Prostate gland (tissue), 2 donors: ENCODE results near the gene TPRA1. TPM values are rescaled to one million over a fixed set of nuclear protein-coding genes. Genes with fewer than 3 reads are reported as not detected.

Experiments used
- DNase-seq: peaks from one replicate; pipeline ENCODE4 v3.0.0-alpha.2; 2019; ENCODE audit warnings: low spot score
- H3K27ac ChIP-seq, 2 donors: fragments of 200-600 bp; sonication (generic); 2 replicates each; pipeline ENCODE4 v1.5.1; 2017 to 2019
- H3K27me3 ChIP-seq: fragments of 200-600 bp; sonication (generic); replicated peaks from 2 replicates; pipeline ENCODE4 v1.5.1; 2019; ENCODE audit not compliant: insufficient read depth
- H3K36me3 ChIP-seq, 2 donors: fragments of 200-600 bp; sonication (generic); 1 replicate in 1 of 2; 2 replicates in 1 of 2; pipeline versions ENCODE4 v1.5.1 to v1.8.1; 2017 to 2019
- H3K4me1 ChIP-seq: fragments of 200-600 bp; sonication (generic); replicated peaks from 2 replicates; pipeline ENCODE4 v1.5.1; 2019
- H3K4me3 ChIP-seq, 2 donors: fragments of 200-600 bp; sonication (generic); 2 replicates each; pipeline ENCODE4 v1.5.1; 2017 to 2019
- H3K9me3 ChIP-seq: fragments of 200-600 bp; sonication (generic); 2 replicates; pipeline ENCODE4 v1.5.1; 2017
- POLR2A ChIP-seq: fragments of 450-650 bp; IDR thresholded peaks from one replicate; pipeline ENCODE4 v1.6.1; 2016; ENCODE audit warnings: antibody characterized with exemption, mild to moderate bottlenecking
- POLR2AphosphoS5 ChIP-seq: sonication (generic); formaldehyde crosslinking; IDR thresholded peaks from one replicate; pipeline ENCODE4 v1.6.1; 2017; ENCODE audit warnings: antibody characterized with exemption
- WGBS: methylation state at CpG from one replicate; pipeline ENCODE4 v1.1.5; 2018; 5-methylcytosine and 5-hydroxymethylcytosine counted together
- intact Hi-C: fragments of 100-400 bp; cut with DNase I; formaldehyde crosslinking; loops from one replicate; pipeline ENCODE4 v1.14.2; 2022
- total RNA-seq, 2 donors: library from RNA; depleted of rRNA; stranded (reverse); fragments of >200 nt; gene quantifications; one replicate each; pipeline ENCODE4 v1.1.0, GENCODE V29; 2016
- TF ChIP-seq, protein P1 (sequence below), 4 experiments: fragments of 200-600 bp in 2 of 4; fragments of 450-650 bp in 2 of 4; sonication (generic) in 2 of 4; IDR thresholded peaks; 1 replicate in 3 of 4; 2 replicates in 1 of 4; pipeline ENCODE4 v1.5.1; 2016 to 2019; ENCODE audit warnings: antibody characterized with exemption in 4 of 4, mild to moderate bottlenecking in 2 of 4, moderate library complexity in 2 of 4

TPRA1 gene
- total RNA-seq, 2 donors from 2014 or later, result 46.6 to 73.1 TPM

DNA sequence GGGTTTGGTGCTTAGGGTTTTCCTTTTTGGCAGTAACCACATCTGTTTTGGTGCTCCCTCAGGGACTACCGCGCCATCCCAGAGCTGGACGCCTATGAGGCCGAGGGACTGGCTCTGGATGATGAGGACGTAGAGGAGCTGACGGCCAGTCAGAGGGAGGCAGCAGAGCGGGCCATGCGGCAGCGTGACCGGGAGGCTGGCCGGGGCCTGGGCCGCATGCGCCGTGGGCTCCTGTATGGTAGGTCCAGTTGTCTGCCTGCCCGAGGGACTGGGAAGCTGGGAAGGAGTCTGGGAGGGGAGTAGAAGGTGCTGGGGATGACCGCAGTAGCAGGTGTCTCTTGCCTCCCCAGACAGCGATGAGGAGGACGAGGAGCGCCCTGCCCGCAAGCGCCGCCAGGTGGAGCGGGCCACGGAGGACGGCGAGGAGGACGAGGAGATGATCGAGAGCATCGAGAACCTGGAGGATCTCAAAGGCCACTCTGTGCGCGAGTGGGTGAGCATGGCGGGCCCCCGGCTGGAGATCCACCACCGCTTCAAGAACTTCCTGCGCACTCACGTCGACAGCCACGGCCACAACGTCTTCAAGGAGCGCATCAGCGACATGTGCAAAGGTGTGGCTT lies 14.1 kb upstream of the TPRA1 start:
- TF ChIP-seq, protein P1, sequence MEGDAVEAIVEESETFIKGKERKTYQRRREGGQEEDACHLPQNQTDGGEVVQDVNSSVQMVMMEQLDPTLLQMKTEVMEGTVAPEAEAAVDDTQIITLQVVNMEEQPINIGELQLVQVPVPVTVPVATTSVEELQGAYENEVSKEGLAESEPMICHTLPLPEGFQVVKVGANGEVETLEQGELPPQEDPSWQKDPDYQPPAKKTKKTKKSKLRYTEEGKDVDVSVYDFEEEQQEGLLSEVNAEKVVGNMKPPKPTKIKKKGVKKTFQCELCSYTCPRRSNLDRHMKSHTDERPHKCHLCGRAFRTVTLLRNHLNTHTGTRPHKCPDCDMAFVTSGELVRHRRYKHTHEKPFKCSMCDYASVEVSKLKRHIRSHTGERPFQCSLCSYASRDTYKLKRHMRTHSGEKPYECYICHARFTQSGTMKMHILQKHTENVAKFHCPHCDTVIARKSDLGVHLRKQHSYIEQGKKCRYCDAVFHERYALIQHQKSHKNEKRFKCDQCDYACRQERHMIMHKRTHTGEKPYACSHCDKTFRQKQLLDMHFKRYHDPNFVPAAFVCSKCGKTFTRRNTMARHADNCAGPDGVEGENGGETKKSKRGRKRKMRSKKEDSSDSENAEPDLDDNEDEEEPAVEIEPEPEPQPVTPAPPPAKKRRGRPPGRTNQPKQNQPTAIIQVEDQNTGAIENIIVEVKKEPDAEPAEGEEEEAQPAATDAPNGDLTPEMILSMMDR (IDR thresholded peaks at IDR 0.05), result no peak
- TF ChIP-seq POLR2AphosphoS5 (no peak), POLR2A (no peak)
- WGBS, result 92% methylated on average over 41 of the region's 41 CpGs
- Histone ChIP-seq H3K27ac (no peak overlapping the region), H3K27me3 (no peaks in the 10 kb centered on the region), H3K4me3 (no peak overlapping the region), H3K4me1 (peaks cover 7% of the 10 kb centered on the region), H3K36me3 (no peaks in the 10 kb centered on the region), H3K9me3 (no peaks in the 10 kb centered on the region)
- DNase-seq, result no peak
- intact Hi-C loops, result no loop called here

DNA sequence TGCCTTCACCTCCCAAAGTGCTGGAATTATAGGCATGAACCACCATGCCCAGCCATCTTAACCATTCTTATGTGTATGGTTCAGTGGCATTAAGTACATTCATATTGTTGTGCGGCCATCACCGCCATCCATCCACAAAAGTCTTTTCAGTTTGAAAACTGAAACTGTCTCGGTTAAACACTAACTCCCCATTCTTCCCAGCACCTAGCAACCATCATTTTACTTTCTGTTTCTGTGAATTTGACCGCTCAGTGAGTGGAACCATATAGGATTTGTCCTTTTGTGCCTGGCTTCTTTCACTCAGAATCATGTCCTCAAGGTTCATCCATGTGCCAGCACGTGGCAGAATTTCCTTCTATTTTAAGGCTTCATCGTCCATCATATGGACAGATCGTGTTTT lies 13.5 kb upstream of the TPRA1 start:
- intact Hi-C loops, result no loop called here
- no peak overlapping the region for H3K4me3 ChIP-seq
- no peaks in the 10 kb centered on the region for H3K9me3 ChIP-seq
- TF ChIP-seq, protein P1 (IDR thresholded peaks at IDR 0.05), result no peak
- TF ChIP-seq POLR2A, result no peak
- no peak for TF ChIP-seq POLR2AphosphoS5
- no peaks in the 10 kb centered on the region for H3K36me3 ChIP-seq
- H3K27me3 ChIP-seq, result no peaks in the 10 kb centered on the region
- 94% methylated on average over 7 of the region's 7 CpGs for WGBS
- H3K27ac ChIP-seq, result no peak overlapping the region
- no peak for DNase-seq
- peaks cover 7% of the 10 kb centered on the region for H3K4me1 ChIP-seq

DNA sequence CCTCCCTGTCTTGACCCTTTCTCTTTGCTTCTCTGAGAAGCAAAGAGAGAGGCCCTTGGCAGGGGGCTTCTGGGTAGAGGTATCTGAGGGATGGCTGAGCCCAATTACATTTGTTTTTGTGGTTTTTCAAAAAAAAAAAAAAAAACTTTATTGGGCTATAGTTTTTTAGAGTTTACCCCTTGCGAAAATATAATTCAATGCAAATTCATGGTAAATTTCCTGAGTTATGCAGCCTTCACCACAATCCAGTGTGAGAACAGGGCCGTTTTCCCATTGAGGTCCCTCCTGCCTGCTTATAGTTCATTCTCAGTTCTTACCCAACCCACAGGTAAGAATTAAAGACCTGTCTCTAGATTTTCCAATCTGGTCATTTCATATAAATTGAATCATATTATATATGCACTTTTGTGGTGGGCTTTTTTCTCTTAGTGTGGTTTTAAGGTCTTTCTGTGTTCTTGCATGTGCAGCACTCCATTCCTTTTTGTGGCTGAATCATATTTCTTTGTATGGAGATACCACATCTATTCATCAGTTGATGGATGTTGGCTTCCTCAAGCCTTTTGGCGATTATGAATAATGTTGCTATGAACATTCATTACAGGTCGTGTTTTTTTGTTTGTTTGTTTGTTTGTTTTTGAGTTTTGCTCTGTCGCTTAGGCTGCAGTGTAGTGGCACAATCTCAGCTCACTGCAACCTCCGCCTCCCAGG lies 10.4 kb upstream of the TPRA1 start:
- H3K9me3 ChIP-seq, result no peaks in the 10 kb centered on the region
- no peak for DNase-seq
- TF ChIP-seq POLR2AphosphoS5, result no peak
- no peak for TF ChIP-seq POLR2A
- TF ChIP-seq, protein P1 (IDR thresholded peaks at IDR 0.05), result no peak
- no peaks in the 10 kb centered on the region for H3K27me3 ChIP-seq
- intact Hi-C loops, result no loop called here
- no peak overlapping the region for H3K27ac ChIP-seq
- H3K4me1 ChIP-seq, result no peaks in the 10 kb centered on the region
- H3K4me3 ChIP-seq, result no peak overlapping the region
- H3K36me3 ChIP-seq, result no peaks in the 10 kb centered on the region
- WGBS, result 80% methylated on average over 6 of the region's 6 CpGs

DNA sequence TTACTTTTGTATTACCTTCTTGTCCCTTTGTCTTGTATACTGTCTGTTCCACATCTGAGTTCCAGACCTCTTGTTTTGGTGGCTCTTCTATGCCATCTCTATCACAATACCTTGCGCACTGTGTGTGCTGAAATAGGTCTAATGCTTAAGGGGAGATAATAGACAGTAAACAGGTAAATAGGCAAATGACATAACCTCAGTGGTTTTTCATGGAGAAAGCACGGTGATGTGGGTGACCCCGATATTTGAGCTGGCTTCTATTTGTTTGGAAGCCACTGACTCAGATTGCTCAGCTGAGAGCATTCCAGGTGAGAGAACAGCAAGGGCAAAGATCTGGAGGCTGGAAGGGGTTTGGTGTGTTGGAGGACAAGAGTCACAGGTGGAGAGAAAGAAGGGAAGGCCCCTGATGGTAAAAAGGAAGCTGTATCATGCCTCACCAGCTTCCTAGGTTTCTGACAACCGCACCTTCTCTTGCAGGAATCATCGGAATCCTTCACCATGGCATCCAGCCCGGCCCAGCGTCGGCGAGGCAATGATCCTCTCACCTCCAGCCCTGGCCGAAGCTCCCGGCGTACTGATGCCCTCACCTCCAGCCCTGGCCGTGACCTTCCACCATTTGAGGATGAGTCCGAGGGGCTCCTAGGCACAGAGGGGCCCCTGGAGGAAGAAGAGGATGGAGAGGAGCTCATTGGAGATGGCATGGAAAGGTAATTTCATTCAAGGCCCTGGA lies 8.5 kb upstream of the TPRA1 start:
- Histone ChIP-seq H3K27ac (peak overlapping the region in 1 of 2 donors; percentile 64), H3K4me1 (no peaks in the 10 kb centered on the region), H3K36me3 (no peaks in the 10 kb centered on the region), H3K9me3 (no peaks in the 10 kb centered on the region), H3K4me3 (peak overlapping the region; percentile 37 to 49), H3K27me3 (no peaks in the 10 kb centered on the region)
- intact Hi-C loops, result loop anchor here (10.0 kb wide), 1 partner anchor 216 kb away; no protein-coding TSS in a partner anchor
- 42% methylated on average over 14 of the region's 14 CpGs for WGBS
- TF ChIP-seq POLR2AphosphoS5 (no peak), POLR2A (no peak)
- TF ChIP-seq, protein P1 (IDR thresholded peaks at IDR 0.05), result no peak
- no peak for DNase-seq
